ENCODE measurements around the gene PARD6G. TPM values are rescaled to one million over a fixed set of nuclear protein-coding genes. Genes with fewer than 3 reads are reported as not detected.

Gene PARD6G
- total RNA-seq, 1 experiment from 2014 or later: 0.15 TPM

GRCh38 chr18:80179857-80180558 lies 67.3 kb downstream of the PARD6G start:
- H3F3A ChIP-seq (ENCODE audit: insufficient read depth, low read depth): no peaks in the 10 kb centered on the region
- H3K79me2 ChIP-seq (ENCODE audit: low read depth): no peaks in the 10 kb centered on the region
- H4K20me1 ChIP-seq (ENCODE audit: insufficient read depth): no peaks in the 10 kb centered on the region
- ChIA-PET POLR2A (ENCODE audit: unreplicated experiment) (no interaction called here), CTCF (no interaction called here)
- H3K9me3 ChIP-seq (ENCODE audit: insufficient read depth, low read depth): no peaks in the 10 kb centered on the region
- H3K36me3 ChIP-seq (ENCODE audit: low read depth): no peaks in the 10 kb centered on the region
- H3K9me2 ChIP-seq (ENCODE audit: insufficient read depth): no peaks in the 10 kb centered on the region
- no peak overlapping the region for H3K4me3 ChIP-seq
- H3K4me2 ChIP-seq: no peak overlapping the region
- DNase-seq: no peak
- H3K27ac ChIP-seq: no peak overlapping the region
- no peak for TF ChIP-seq CTCF (conservative IDR thresholded peaks at IDR 0.05)
- TF ChIP-seq EZH2 (IDR thresholded peaks at IDR 0.05; ENCODE audit: low read depth): no peak
- peaks cover 97% of the 10 kb centered on the region for H3K27me3 ChIP-seq (ENCODE audit: insufficient read depth, low read depth)
- no TSS peak for BruUV-seq (replicated peaks)
- H2AFZ ChIP-seq: no peak overlapping the region
- H3K4me1 ChIP-seq (replicated peaks; ENCODE audit: insufficient read depth): no peaks in the 10 kb centered on the region
- intact Hi-C loops (cut with micrococcal nuclease; ENCODE audit: unreplicated experiment): no loop called here

GRCh38 chr18:80178935-80179818 lies 68.1 kb downstream of the PARD6G start:
- no peaks in the 10 kb centered on the region for H3F3A ChIP-seq (ENCODE audit: insufficient read depth, low read depth)
- H3K27me3 ChIP-seq (ENCODE audit: insufficient read depth, low read depth): peaks cover 95% of the 10 kb centered on the region
- H3K36me3 ChIP-seq (ENCODE audit: low read depth): no peaks in the 10 kb centered on the region
- H2AFZ ChIP-seq: no peak overlapping the region
- TF ChIP-seq CTCF (conservative IDR thresholded peaks at IDR 0.05) (no peak), EZH2 (IDR thresholded peaks at IDR 0.05; ENCODE audit: low read depth) (no peak)
- intact Hi-C loops (cut with micrococcal nuclease; ENCODE audit: unreplicated experiment): no loop called here
- no peaks in the 10 kb centered on the region for H3K79me2 ChIP-seq (ENCODE audit: low read depth)
- ChIA-PET CTCF (no interaction called here), POLR2A (ENCODE audit: unreplicated experiment) (interaction anchor here (0.7 kb wide), 1 partner anchor 190 kb away, joined by 18 read pairs; no protein-coding TSS in a partner anchor)
- H3K9me3 ChIP-seq (ENCODE audit: insufficient read depth, low read depth): no peaks in the 10 kb centered on the region
- no TSS peak for BruUV-seq (replicated peaks)
- no peak overlapping the region for H3K4me3 ChIP-seq
- H3K4me1 ChIP-seq (replicated peaks; ENCODE audit: insufficient read depth): no peaks in the 10 kb centered on the region
- no peak overlapping the region for H3K27ac ChIP-seq
- no peak overlapping the region for H3K4me2 ChIP-seq
- H3K9me2 ChIP-seq (ENCODE audit: insufficient read depth): no peaks in the 10 kb centered on the region
- DNase-seq: no peak
- H4K20me1 ChIP-seq (ENCODE audit: insufficient read depth): no peaks in the 10 kb centered on the region

- TF ChIP-seq EZH2 (IDR thresholded peaks at IDR 0.05; ENCODE audit: low read depth) (no peak), CTCF (conservative IDR thresholded peaks at IDR 0.05) (no peak)
- Histone ChIP-seq H3K36me3 (ENCODE audit: low read depth) (no peaks in the 10 kb centered on the region), H3K9me2 (ENCODE audit: insufficient read depth) (no peaks in the 10 kb centered on the region), H3K4me3 (no peak overlapping the region), H3K79me2 (ENCODE audit: low read depth) (no peaks in the 10 kb centered on the region), H3F3A (ENCODE audit: insufficient read depth, low read depth) (no peaks in the 10 kb centered on the region), H3K9me3 (ENCODE audit: insufficient read depth, low read depth) (no peaks in the 10 kb centered on the region), H3K4me2 (no peak overlapping the region), H2AFZ (no peak overlapping the region), H3K27ac (no peak overlapping the region), H3K4me1 (replicated peaks; ENCODE audit: insufficient read depth) (no peaks in the 10 kb centered on the region), H3K27me3 (ENCODE audit: insufficient read depth, low read depth) (peaks cover 95% of the 10 kb centered on the region), H4K20me1 (ENCODE audit: insufficient read depth) (no peaks in the 10 kb centered on the region)
- no TSS peak for BruUV-seq (replicated peaks)
- ChIA-PET CTCF (no interaction called here), POLR2A (ENCODE audit: unreplicated experiment) (no interaction called here)
- intact Hi-C loops (cut with micrococcal nuclease; ENCODE audit: unreplicated experiment): no loop called here
- DNase-seq: no peak
Observed at GRCh38 chr18:80177128-80177527, 70.2 kb downstream of the PARD6G start.
